Measurements from ENCODE around the gene MARK3. TPM values are rescaled to one million over a fixed set of nuclear protein-coding genes. Genes with fewer than 3 reads are reported as not detected.

Gene MARK3
- total RNA-seq, 1 donor from 2014 or later = 124 TPM

GRCh38 chr14:103430358-103430757 is 45.1 kb downstream of the MARK3 start:
- peaks cover 9% of the 10 kb centered on the region for H3K4me1 ChIP-seq (ENCODE audit: insufficient read depth, low read length)
- TF ChIP-seq CTCF (IDR thresholded peaks at IDR 0.05; ENCODE audit: insufficient read depth, low read depth, low read length) = no peak
- TF ChIP-seq EZH2 (IDR thresholded peaks at IDR 0.05; ENCODE audit: insufficient read depth, low read length) = no peak
- H3K36me3 ChIP-seq (ENCODE audit: insufficient read depth, low read length) = peaks cover 13% of the 10 kb centered on the region
- H2AFZ ChIP-seq (ENCODE audit: low read depth, low read length) = no peak overlapping the region
- H3K4me2 ChIP-seq (ENCODE audit: low read length) = no peak overlapping the region
- no peaks in the 10 kb centered on the region for H3K27me3 Mint-ChIP-seq (ENCODE audit: low read depth, unreplicated experiment)
- no peaks in the 10 kb centered on the region for H3K27me3 ChIP-seq (ENCODE audit: insufficient read depth, low read length)
- peaks cover 19% of the 10 kb centered on the region for H3K4me1 Mint-ChIP-seq (ENCODE audit: low read depth, unreplicated experiment)
- no peak overlapping the region for H3K27ac ChIP-seq (ENCODE audit: low read depth, low read length)
- no peak overlapping the region for H3K4me3 Mint-ChIP-seq (ENCODE audit: unreplicated experiment)
- no peak overlapping the region for H3K9ac ChIP-seq (ENCODE audit: low read length)
- no peak overlapping the region for H3K4me3 ChIP-seq (ENCODE audit: insufficient read depth, low read depth, low read length)
- FAIRE-seq (no peak), DNase-seq (ENCODE audit: low read depth) (no peak)
- H3K27ac Mint-ChIP-seq (ENCODE audit: unreplicated experiment) = no peak overlapping the region
- H3K36me3 Mint-ChIP-seq (ENCODE audit: low read depth, unreplicated experiment) = peaks cover 13% of the 10 kb centered on the region
- peaks cover 94% of the 10 kb centered on the region for H3K79me2 ChIP-seq (ENCODE audit: insufficient read depth, low read length)
- no peaks in the 10 kb centered on the region for H3K9me3 ChIP-seq (ENCODE audit: insufficient read depth, low read depth, low read length)
- no peaks in the 10 kb centered on the region for H3K9me3 Mint-ChIP-seq (ENCODE audit: unreplicated experiment)
- peaks cover 60% of the 10 kb centered on the region for H4K20me1 ChIP-seq (ENCODE audit: insufficient read depth, low read length)

- Mint-ChIP-seq H3K36me3 (ENCODE audit: low read depth, unreplicated experiment) (peaks cover 14% of the 10 kb centered on the region), H3K4me1 (ENCODE audit: low read depth, unreplicated experiment) (peaks cover 17% of the 10 kb centered on the region), H3K4me3 (ENCODE audit: unreplicated experiment) (no peak overlapping the region), H3K27me3 (ENCODE audit: low read depth, unreplicated experiment) (no peaks in the 10 kb centered on the region), H3K9me3 (ENCODE audit: unreplicated experiment) (no peaks in the 10 kb centered on the region), H3K27ac (ENCODE audit: unreplicated experiment) (no peak overlapping the region)
- Histone ChIP-seq H4K20me1 (ENCODE audit: insufficient read depth, low read length) (peaks cover 52% of the 10 kb centered on the region), H3K36me3 (ENCODE audit: insufficient read depth, low read length) (peaks cover 13% of the 10 kb centered on the region), H3K9me3 (ENCODE audit: insufficient read depth, low read depth, low read length) (no peaks in the 10 kb centered on the region), H3K27me3 (ENCODE audit: insufficient read depth, low read length) (no peaks in the 10 kb centered on the region), H3K4me2 (ENCODE audit: low read length) (no peak overlapping the region), H3K27ac (ENCODE audit: low read depth, low read length) (no peak overlapping the region), H2AFZ (ENCODE audit: low read depth, low read length) (no peak overlapping the region), H3K4me1 (ENCODE audit: insufficient read depth, low read length) (peaks cover 5% of the 10 kb centered on the region), H3K79me2 (ENCODE audit: insufficient read depth, low read length) (peaks cover 94% of the 10 kb centered on the region), H3K9ac (ENCODE audit: low read length) (no peak overlapping the region), H3K4me3 (ENCODE audit: insufficient read depth, low read depth, low read length) (no peak overlapping the region)
- TF ChIP-seq EZH2 (IDR thresholded peaks at IDR 0.05; ENCODE audit: insufficient read depth, low read length) = no peak
- TF ChIP-seq CTCF (IDR thresholded peaks at IDR 0.05; ENCODE audit: insufficient read depth, low read depth, low read length) = no peak
- FAIRE-seq (no peak), DNase-seq (ENCODE audit: low read depth) (no peak)
Observed at GRCh38 chr14:103432627-103433026, 47.4 kb downstream of the MARK3 start.

GRCh38 chr14:103433916-103434563 is 48.8 kb downstream of the MARK3 start:
- Mint-ChIP-seq H3K4me1 (ENCODE audit: low read depth, unreplicated experiment) (peaks cover 12% of the 10 kb centered on the region), H3K36me3 (ENCODE audit: low read depth, unreplicated experiment) (peaks cover 15% of the 10 kb centered on the region), H3K27ac (ENCODE audit: unreplicated experiment) (no peak overlapping the region), H3K9me3 (ENCODE audit: unreplicated experiment) (no peaks in the 10 kb centered on the region), H3K27me3 (ENCODE audit: low read depth, unreplicated experiment) (no peaks in the 10 kb centered on the region), H3K4me3 (ENCODE audit: unreplicated experiment) (no peak overlapping the region)
- Histone ChIP-seq H3K4me1 (ENCODE audit: insufficient read depth, low read length) (no peaks in the 10 kb centered on the region), H4K20me1 (ENCODE audit: insufficient read depth, low read length) (peaks cover 55% of the 10 kb centered on the region), H3K4me2 (ENCODE audit: low read length) (no peak overlapping the region), H3K9ac (ENCODE audit: low read length) (no peak overlapping the region), H3K4me3 (ENCODE audit: insufficient read depth, low read depth, low read length) (no peak overlapping the region), H3K79me2 (ENCODE audit: insufficient read depth, low read length) (peaks cover 92% of the 10 kb centered on the region), H3K9me3 (ENCODE audit: insufficient read depth, low read depth, low read length) (no peaks in the 10 kb centered on the region), H3K27ac (ENCODE audit: low read depth, low read length) (no peak overlapping the region), H3K36me3 (ENCODE audit: insufficient read depth, low read length) (peaks cover 12% of the 10 kb centered on the region), H2AFZ (ENCODE audit: low read depth, low read length) (no peak overlapping the region), H3K27me3 (ENCODE audit: insufficient read depth, low read length) (no peaks in the 10 kb centered on the region)
- no peak for DNase-seq (ENCODE audit: low read depth)
- TF ChIP-seq CTCF (IDR thresholded peaks at IDR 0.05; ENCODE audit: insufficient read depth, low read depth, low read length) (no peak), EZH2 (IDR thresholded peaks at IDR 0.05; ENCODE audit: insufficient read depth, low read length) (no peak)
- no peak for FAIRE-seq
